WTC11 (cell line): Measurements from ENCODE around the gene ELMO3.

Source experiments
- CREB1 ChIP-seq: sonication (generic); formaldehyde crosslinking; IDR thresholded peaks from 2 replicates; pipeline ENCODE4 v1.8.0; 2023; ENCODE audit warnings: mild to moderate bottlenecking, missing genetic modification reagents
- ESRRA ChIP-seq: sonication (generic); formaldehyde crosslinking; IDR thresholded peaks from 2 replicates; pipeline ENCODE4 v1.8.1; 2022; ENCODE audit warnings: mild to moderate bottlenecking, missing genetic modification reagents, borderline replicate concordance
- NR3C1 ChIP-seq: sonication (generic); formaldehyde crosslinking; conservative IDR thresholded peaks from 2 replicates; pipeline ENCODE4 v1.8.1; 2023; ENCODE audit warnings: low read depth, mild to moderate bottlenecking, missing genetic modification reagents
- TF ChIP-seq, protein P1 (sequence below): fragments of 200-600 bp; IDR thresholded peaks from 2 replicates; pipeline ENCODE4 v1.8.0; 2022; ENCODE audit warnings: antibody characterized with exemption
- TF ChIP-seq, protein P2 (sequence below): sonication (generic); formaldehyde crosslinking; IDR thresholded peaks from 2 replicates; pipeline ENCODE4 v1.8.1; 2023; ENCODE audit warnings: mild to moderate bottlenecking, missing genetic modification reagents, moderate library complexity

DNA sequence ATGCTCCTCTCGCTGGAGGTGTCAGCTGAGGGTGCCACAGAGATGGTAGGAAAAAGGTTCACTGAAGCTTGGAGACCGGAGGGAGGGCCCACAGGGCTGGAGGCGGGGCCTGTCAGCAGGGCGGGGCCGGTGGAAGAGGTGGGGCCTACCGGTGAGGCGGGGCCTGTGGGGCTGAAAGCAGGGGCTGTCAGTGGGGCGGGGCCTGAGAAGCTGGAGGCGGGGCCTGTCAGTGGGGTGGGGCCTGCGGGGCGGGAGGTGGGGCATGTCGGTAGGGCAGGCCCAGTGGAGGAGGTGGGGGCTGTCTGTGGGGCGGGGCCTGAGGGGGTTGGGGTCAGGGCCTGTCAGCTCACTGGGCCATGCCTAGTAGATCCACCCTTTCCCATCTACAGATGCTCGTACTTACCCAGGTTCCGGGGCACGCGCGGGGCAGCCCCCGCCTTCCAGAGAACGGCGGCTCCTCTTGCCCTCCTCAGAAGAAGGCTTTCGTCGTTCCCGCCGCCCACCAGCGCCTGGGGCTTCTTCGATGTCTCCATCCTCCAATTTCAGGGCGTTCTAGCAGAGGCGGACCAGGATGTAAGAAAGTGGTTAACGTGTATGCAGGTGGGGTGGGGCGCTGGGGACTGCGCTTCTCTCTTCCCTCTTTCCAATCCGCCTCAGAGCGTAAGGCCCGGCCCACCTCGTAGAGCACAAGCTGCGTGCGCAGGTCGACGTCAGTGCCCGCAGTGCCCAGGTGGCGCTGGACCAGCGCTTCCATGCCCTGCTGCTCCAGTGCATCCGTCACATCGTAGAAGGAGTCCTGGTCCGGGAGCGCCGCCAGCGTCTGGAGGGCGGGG lies 37.8 kb downstream of the ELMO3 start:
- TF ChIP-seq CREB1 (no peak), NR3C1 (CRISPR knock-in tag) (no peak), ESRRA (CRISPR knock-in tag) (no peak)
- TF ChIP-seq, protein P1, sequence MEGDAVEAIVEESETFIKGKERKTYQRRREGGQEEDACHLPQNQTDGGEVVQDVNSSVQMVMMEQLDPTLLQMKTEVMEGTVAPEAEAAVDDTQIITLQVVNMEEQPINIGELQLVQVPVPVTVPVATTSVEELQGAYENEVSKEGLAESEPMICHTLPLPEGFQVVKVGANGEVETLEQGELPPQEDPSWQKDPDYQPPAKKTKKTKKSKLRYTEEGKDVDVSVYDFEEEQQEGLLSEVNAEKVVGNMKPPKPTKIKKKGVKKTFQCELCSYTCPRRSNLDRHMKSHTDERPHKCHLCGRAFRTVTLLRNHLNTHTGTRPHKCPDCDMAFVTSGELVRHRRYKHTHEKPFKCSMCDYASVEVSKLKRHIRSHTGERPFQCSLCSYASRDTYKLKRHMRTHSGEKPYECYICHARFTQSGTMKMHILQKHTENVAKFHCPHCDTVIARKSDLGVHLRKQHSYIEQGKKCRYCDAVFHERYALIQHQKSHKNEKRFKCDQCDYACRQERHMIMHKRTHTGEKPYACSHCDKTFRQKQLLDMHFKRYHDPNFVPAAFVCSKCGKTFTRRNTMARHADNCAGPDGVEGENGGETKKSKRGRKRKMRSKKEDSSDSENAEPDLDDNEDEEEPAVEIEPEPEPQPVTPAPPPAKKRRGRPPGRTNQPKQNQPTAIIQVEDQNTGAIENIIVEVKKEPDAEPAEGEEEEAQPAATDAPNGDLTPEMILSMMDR, result no peak
- TF ChIP-seq, protein P2, sequence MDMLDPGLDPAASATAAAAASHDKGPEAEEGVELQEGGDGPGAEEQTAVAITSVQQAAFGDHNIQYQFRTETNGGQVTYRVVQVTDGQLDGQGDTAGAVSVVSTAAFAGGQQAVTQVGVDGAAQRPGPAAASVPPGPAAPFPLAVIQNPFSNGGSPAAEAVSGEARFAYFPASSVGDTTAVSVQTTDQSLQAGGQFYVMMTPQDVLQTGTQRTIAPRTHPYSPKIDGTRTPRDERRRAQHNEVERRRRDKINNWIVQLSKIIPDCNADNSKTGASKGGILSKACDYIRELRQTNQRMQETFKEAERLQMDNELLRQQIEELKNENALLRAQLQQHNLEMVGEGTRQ (CRISPR knock-in tag), result no peak
